PC-9 (cell line): ENCODE measurements around the gene SLC17A7. TPM values are rescaled to one million over a fixed set of nuclear protein-coding genes. Genes with fewer than 3 reads are reported as not detected.

Experiments
- BruUV-seq: library from RNA; stranded (reverse); fragments of 400-500 nt; replicated peaks from 2 replicates; lab custom pipeline; 2021; lab: Mats Ljungman, UMichigan
- CTCF ChIA-PET: fragments of 300-600 bp; sonication (Branson Sonifier 250); formaldehyde crosslinking; loops from one replicate; lab custom pipeline; 2022; ENCODE audit warnings: antibody characterized with exemption; lab: Charles Lee
- POLR2A ChIA-PET: fragments of 300-600 bp; sonication (Branson Sonifier 250); formaldehyde crosslinking; loops from one replicate; lab custom pipeline; 2022; ENCODE audit warnings: antibody characterized with exemption; ENCODE audit not compliant: unreplicated experiment; lab: Charles Lee
- DNase-seq, 2 experiments: peaks; one replicate each; pipeline versions ENCODE4 v3.0.0 to v3.0.0-alpha.2; 2015 to 2022; ENCODE audit warnings: mixed read lengths in 1 of 2
- H2AFZ ChIP-seq: fragments of 200-600 bp; sonication (generic); 2 replicates; pipeline ENCODE4 v1.8.1; 2017; ENCODE audit warnings: antibody characterized with exemption
- H3F3A ChIP-seq: fragments of 200-600 bp; sonication (generic); 2 replicates; pipeline ENCODE4 v1.8.1; 2017; ENCODE audit warnings: antibody characterized with exemption, mild to moderate bottlenecking, low read depth; ENCODE audit not compliant: insufficient read depth
- H3K27ac ChIP-seq: fragments of 200-600 bp; sonication (generic); 2 replicates; pipeline ENCODE4 v1.6.1; 2016; ENCODE audit warnings: mixed run types
- H3K27me3 ChIP-seq: fragments of 200-600 bp; sonication (generic); 2 replicates; pipeline ENCODE4 v1.6.1; 2016; ENCODE audit warnings: low read depth, mixed run types; ENCODE audit not compliant: insufficient read depth
- H3K36me3 ChIP-seq: fragments of 200-600 bp; sonication (generic); 2 replicates; pipeline ENCODE4 v1.6.1; 2016; ENCODE audit warnings: low read depth, mixed run types
- H3K4me1 ChIP-seq: fragments of 200-600 bp; sonication (generic); replicated peaks from 2 replicates; pipeline ENCODE4 v1.6.1; 2016; ENCODE audit warnings: mixed run types; ENCODE audit not compliant: insufficient read depth
- H3K4me2 ChIP-seq: fragments of 200-600 bp; sonication (generic); 2 replicates; pipeline ENCODE4 v1.6.1; 2017; ENCODE audit warnings: mixed run types
- H3K4me3 ChIP-seq: fragments of 200-600 bp; sonication (generic); 2 replicates; pipeline ENCODE4 v1.6.1; 2016; ENCODE audit warnings: mixed run types
- H3K79me2 ChIP-seq: fragments of 200-600 bp; sonication (generic); 2 replicates; pipeline ENCODE4 v1.6.1; 2017; ENCODE audit warnings: low read depth, mixed run types
- H3K9me2 ChIP-seq: fragments of 200-600 bp; sonication (generic); 2 replicates; pipeline ENCODE4 v1.8.1; 2017; ENCODE audit warnings: mild to moderate bottlenecking; ENCODE audit not compliant: insufficient read depth
- H3K9me3 ChIP-seq: fragments of 200-600 bp; sonication (generic); 2 replicates; pipeline ENCODE4 v1.8.1; 2016; ENCODE audit warnings: low read depth; ENCODE audit not compliant: insufficient read depth
- H4K20me1 ChIP-seq: fragments of 200-600 bp; sonication (generic); 2 replicates; pipeline ENCODE4 v1.8.1; 2017; ENCODE audit not compliant: insufficient read depth
- EZH2 ChIP-seq: fragments of 200-600 bp; sonication (generic); IDR thresholded peaks from 2 replicates; pipeline ENCODE4 v1.8.0; 2017; ENCODE audit warnings: antibody characterized with exemption, low read depth
- intact Hi-C: fragments of 100-400 bp; cut with micrococcal nuclease; formaldehyde crosslinking; loops from one replicate; pipeline ENCODE4 v1.10.0; 2022; ENCODE audit not compliant: unreplicated experiment
- total RNA-seq: library from RNA; stranded (reverse); gene quantifications from 2 replicates; pipeline ENCODE4 v1.2.3, GENCODE V29; 2021
- TF ChIP-seq, protein P1 (sequence below): fragments of 200-600 bp; sonication (generic); conservative IDR thresholded peaks from 2 replicates; pipeline ENCODE4 v1.6.1; 2017; ENCODE audit warnings: mixed run types, antibody characterized with exemption, mild to moderate bottlenecking, moderate library complexity

SLC17A7 gene
- total RNA-seq, 1 experiment from 2014 or later, result 0.68 TPM

DNA sequence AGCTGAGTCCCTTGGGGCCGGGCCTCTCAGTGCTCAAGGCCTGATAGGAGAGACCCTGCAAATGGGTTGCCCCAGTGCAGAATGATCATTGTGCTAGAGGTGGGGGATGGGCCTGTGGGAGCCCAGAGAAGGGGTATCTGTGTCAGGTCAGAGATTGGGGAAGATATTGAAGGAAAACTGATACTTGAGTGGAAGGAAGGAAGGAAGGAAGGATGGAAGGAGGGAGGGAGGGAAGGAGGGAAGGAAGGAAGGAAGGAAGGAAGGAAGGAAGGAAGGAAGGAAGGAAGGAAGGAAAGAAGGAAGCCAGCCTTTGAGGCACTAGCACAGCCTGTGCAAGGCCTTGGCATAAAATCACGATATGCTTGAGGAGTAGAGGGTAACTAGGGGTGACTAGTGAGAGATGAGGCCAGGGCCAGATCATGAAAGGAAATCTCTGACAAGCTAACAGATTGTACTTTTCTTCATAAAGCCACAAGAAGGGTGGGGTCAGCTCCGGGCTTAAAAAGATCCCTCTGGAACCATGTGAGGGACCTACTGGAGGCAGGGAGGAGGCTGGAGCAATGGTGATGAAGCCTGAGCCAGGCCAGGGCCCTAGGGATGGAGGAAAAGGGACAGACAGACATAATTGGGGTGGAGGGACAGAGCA, 29.5 kb downstream of the SLC17A7 start:
- POLR2A ChIA-PET, result no interaction called here
- BruUV-seq, result no TSS peak
- Histone ChIP-seq H3K79me2 (no peaks in the 10 kb centered on the region), H3K9me3 (no peaks in the 10 kb centered on the region), H3K27ac (no peak overlapping the region), H3K36me3 (no peaks in the 10 kb centered on the region), H3K4me2 (no peak overlapping the region), H4K20me1 (no peaks in the 10 kb centered on the region), H3K27me3 (peaks cover 25% of the 10 kb centered on the region), H3K4me3 (no peak overlapping the region), H2AFZ (no peak overlapping the region), H3K4me1 (no peaks in the 10 kb centered on the region), H3F3A (no peaks in the 10 kb centered on the region), H3K9me2 (no peaks in the 10 kb centered on the region)
- no peak for DNase-seq
- CTCF ChIA-PET, result interaction anchor here (0.6 kb wide), 1 partner anchor 284 kb away, joined by 5 read pairs; no protein-coding TSS in a partner anchor
- intact Hi-C loops, result no loop called here
- TF ChIP-seq, protein P1, sequence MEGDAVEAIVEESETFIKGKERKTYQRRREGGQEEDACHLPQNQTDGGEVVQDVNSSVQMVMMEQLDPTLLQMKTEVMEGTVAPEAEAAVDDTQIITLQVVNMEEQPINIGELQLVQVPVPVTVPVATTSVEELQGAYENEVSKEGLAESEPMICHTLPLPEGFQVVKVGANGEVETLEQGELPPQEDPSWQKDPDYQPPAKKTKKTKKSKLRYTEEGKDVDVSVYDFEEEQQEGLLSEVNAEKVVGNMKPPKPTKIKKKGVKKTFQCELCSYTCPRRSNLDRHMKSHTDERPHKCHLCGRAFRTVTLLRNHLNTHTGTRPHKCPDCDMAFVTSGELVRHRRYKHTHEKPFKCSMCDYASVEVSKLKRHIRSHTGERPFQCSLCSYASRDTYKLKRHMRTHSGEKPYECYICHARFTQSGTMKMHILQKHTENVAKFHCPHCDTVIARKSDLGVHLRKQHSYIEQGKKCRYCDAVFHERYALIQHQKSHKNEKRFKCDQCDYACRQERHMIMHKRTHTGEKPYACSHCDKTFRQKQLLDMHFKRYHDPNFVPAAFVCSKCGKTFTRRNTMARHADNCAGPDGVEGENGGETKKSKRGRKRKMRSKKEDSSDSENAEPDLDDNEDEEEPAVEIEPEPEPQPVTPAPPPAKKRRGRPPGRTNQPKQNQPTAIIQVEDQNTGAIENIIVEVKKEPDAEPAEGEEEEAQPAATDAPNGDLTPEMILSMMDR, result no peak
- no peak for TF ChIP-seq EZH2

DNA sequence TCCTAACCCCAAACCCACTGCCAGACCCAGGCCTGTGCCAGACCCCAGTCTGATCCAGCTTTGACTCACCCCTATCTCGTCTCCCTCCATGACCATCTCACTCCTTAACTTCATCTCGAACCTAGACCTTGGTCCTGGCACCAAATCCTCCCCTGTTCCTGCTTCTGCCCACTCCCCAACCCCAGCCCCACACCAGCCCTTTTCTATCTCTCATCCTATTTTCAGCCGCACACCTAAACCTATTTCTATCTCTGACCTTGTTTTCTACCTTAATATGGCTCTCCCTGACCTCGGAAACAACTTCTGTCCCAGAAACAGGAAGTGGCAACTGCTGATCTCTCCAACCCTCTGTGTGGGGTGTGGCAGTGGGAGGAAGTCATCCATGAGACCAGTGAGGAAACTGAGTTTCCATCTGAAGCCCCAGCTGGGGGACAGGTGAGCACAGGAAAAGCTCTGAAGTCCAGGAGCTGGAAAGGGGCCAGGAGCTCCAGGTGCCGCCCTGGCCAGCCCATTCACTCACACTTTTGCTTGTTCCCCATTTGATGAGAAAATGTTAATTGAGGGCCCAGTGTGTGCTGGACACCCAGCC, 31.8 kb downstream of the SLC17A7 start:
- peaks cover 2% of the 10 kb centered on the region; the same call in 1 of the 2 replicates for H3K27me3 ChIP-seq
- TF ChIP-seq EZH2, result no peak
- TF ChIP-seq, protein P1, result no peak
- H3K36me3 ChIP-seq, result no peaks in the 10 kb centered on the region
- no peaks in the 10 kb centered on the region for H3K79me2 ChIP-seq
- no peak overlapping the region for H3K4me3 ChIP-seq
- H3K4me1 ChIP-seq, result no peaks in the 10 kb centered on the region
- H3K27ac ChIP-seq, result no peak overlapping the region
- intact Hi-C loops, result no loop called here
- no peak overlapping the region for H3K4me2 ChIP-seq
- H2AFZ ChIP-seq, result no peak overlapping the region
- BruUV-seq, result no TSS peak
- no peaks in the 10 kb centered on the region for H3K9me3 ChIP-seq
- H3F3A ChIP-seq, result no peaks in the 10 kb centered on the region
- H4K20me1 ChIP-seq, result no peaks in the 10 kb centered on the region
- CTCF ChIA-PET, result no interaction called here
- no peaks in the 10 kb centered on the region for H3K9me2 ChIP-seq
- POLR2A ChIA-PET, result interaction anchor here (0.6 kb wide), 1 partner anchor 33 kb away, joined by 3 read pairs; no protein-coding TSS in a partner anchor
- no peak for DNase-seq

DNA sequence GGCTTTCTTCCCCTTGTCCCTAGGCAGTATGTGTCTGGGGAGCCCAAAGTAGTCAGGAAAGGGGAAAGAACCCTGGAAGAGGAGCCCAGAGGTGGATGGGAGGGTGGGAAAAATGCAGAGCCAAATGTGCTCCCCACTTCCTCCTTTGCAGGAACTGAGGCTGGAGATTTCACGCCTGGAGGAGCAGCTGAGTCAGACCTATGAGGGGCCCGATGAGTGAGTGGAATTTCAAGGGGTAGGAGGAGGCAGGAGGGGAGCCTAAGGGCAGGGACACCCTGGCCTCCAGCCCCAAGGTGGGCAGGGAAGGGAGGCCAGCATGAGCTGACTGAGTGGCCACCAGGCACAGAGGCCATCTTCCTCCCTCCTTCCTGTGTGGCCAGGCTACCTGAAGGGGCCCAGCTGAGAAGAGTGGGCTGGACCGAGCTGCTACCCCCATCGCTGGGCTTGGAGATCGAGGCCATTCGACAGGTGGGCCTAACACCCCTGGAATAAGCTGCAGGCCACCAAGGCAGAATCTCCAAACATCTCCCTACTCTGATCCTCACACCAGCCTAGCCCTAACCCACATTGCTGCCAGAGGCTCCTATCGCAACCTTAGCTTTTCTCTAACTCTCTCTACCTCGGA, 32.4 kb downstream of the SLC17A7 start:
- no peak for DNase-seq
- no peak for TF ChIP-seq EZH2
- TF ChIP-seq, protein P1, result no peak
- H3K27me3 ChIP-seq, result no peaks in the 10 kb centered on the region
- peaks cover 5% of the 10 kb centered on the region; the same call in 1 of the 2 replicates for H3F3A ChIP-seq
- no peak overlapping the region for H3K27ac ChIP-seq
- H3K9me2 ChIP-seq, result no peaks in the 10 kb centered on the region
- H2AFZ ChIP-seq, result peak overlapping the region; percentile 29; the same call in 1 of the 2 replicates
- ChIA-PET CTCF (no interaction called here), POLR2A (no interaction called here)
- no peaks in the 10 kb centered on the region for H3K79me2 ChIP-seq
- no peak overlapping the region for H3K4me3 ChIP-seq
- BruUV-seq, result no TSS peak
- no peaks in the 10 kb centered on the region for H4K20me1 ChIP-seq
- intact Hi-C loops, result no loop called here
- no peak overlapping the region for H3K4me2 ChIP-seq
- peaks cover 2% of the 10 kb centered on the region for H3K4me1 ChIP-seq
- no peaks in the 10 kb centered on the region for H3K36me3 ChIP-seq
- H3K9me3 ChIP-seq, result no peaks in the 10 kb centered on the region
